Kidney epithelial cell (primary cell): ENCODE measurements around the gene SLC44A2. TPM values are rescaled to one million over a fixed set of nuclear protein-coding genes. Genes with fewer than 3 reads are reported as not detected.

Experiments
- DNase-seq: peaks from one replicate; pipeline ENCODE4 v3.0.0-alpha.2; 2010; ENCODE audit warnings: low read depth
- H3K27me3 ChIP-seq: 2 replicates; pipeline ENCODE4 v1.6.0; 2011; ENCODE audit warnings: low read length; ENCODE audit not compliant: control insufficient read depth, insufficient read depth
- H3K36me3 ChIP-seq: 2 replicates; pipeline ENCODE4 v1.5.1; 2011; ENCODE audit warnings: low read length; ENCODE audit not compliant: control insufficient read depth, insufficient read depth
- H3K4me3 ChIP-seq: 2 replicates; pipeline ENCODE4 v1.5.1; 2011; ENCODE audit warnings: low read depth, mild to moderate bottlenecking, control low read depth, low read length
- CTCF ChIP-seq: IDR thresholded peaks from 2 replicates; pipeline ENCODE4 v1.5.1; 2011; ENCODE audit warnings: mild to moderate bottlenecking, moderate library complexity, low read length, control low read depth, inconsistent platforms; ENCODE audit not compliant: insufficient read depth, poor library complexity, severe bottlenecking
- total RNA-seq: library from RNA; depleted of rRNA; stranded (reverse); fragments of >200 nt; gene quantifications from 2 replicates; pipeline ENCODE4 v1.2.3, GENCODE V29; 2015

Gene SLC44A2
- total RNA-seq, 1 donor from 2014 or later: 88.5 TPM

GRCh38 chr19:10634963-10635362 is 9.6 kb downstream of the SLC44A2 start:
- no peak for TF ChIP-seq CTCF
- DNase-seq: no peak
- no peaks in the 10 kb centered on the region for H3K27me3 ChIP-seq
- no peak overlapping the region for H3K4me3 ChIP-seq
- H3K36me3 ChIP-seq: peaks cover 4% of the 10 kb centered on the region

GRCh38 chr19:10636304-10636972 is 11.1 kb downstream of the SLC44A2 start:
- H3K36me3 ChIP-seq: peaks cover 5% of the 10 kb centered on the region
- H3K27me3 ChIP-seq: no peaks in the 10 kb centered on the region

GRCh38 chr19:10637894-10638293 is 12.5 kb downstream of the SLC44A2 start:
- no peak for TF ChIP-seq CTCF
- H3K4me3 ChIP-seq: no peak overlapping the region
- peaks cover 7% of the 10 kb centered on the region for H3K36me3 ChIP-seq
- no peaks in the 10 kb centered on the region for H3K27me3 ChIP-seq
- DNase-seq: no peak

More at GRCh38 chr19:10636304-10636972, 11.1 kb downstream of the SLC44A2 start:
- no peak overlapping the region for H3K4me3 ChIP-seq
- DNase-seq: no peak
- TF ChIP-seq CTCF: no peak

- H3K36me3 ChIP-seq: peaks cover 7% of the 10 kb centered on the region
- no peak for TF ChIP-seq CTCF
- no peak overlapping the region for H3K4me3 ChIP-seq
- no peak for DNase-seq
- H3K27me3 ChIP-seq: no peaks in the 10 kb centered on the region
Measured at GRCh38 chr19:10639836-10640235, 14.5 kb downstream of the SLC44A2 start.

- DNase-seq: no peak
- TF ChIP-seq CTCF: no peak
- H3K36me3 ChIP-seq: peaks cover 7% of the 10 kb centered on the region
- no peak overlapping the region for H3K4me3 ChIP-seq
- no peaks in the 10 kb centered on the region for H3K27me3 ChIP-seq
Measured at GRCh38 chr19:10640361-10640760, 15.0 kb downstream of the SLC44A2 start.

GRCh38 chr19:10641248-10641647 is 15.9 kb downstream of the SLC44A2 start:
- H3K4me3 ChIP-seq: no peak overlapping the region
- no peak for TF ChIP-seq CTCF
- no peak for DNase-seq
- H3K36me3 ChIP-seq: peaks cover 7% of the 10 kb centered on the region
- no peaks in the 10 kb centered on the region for H3K27me3 ChIP-seq
